GM23338 (cell line): Measurements from ENCODE around the gene WDR37. TPM values are rescaled to one million over a fixed set of nuclear protein-coding genes. Genes with fewer than 3 reads are reported as not detected.
A peak's percentile ranks its signal among the peaks of the same experiment; 100 is the strongest.

Source experiments
- ATAC-seq: fragments of 200-7000 bp; cut with Tn5 transposase; 3 replicates; pipeline ENCODE4 v1.9.1; 2020
- DNase-seq: peaks from one replicate; pipeline ENCODE4 v3.0.0-alpha.2; 2015; ENCODE audit warnings: low spot score
- H2AFZ ChIP-seq: fragments of 200-600 bp; sonication (generic); 2 replicates; pipeline ENCODE4 v1.8.0; 2016; ENCODE audit warnings: antibody characterized with exemption, mild to moderate bottlenecking, moderate library complexity
- H3F3A ChIP-seq: fragments of 200-600 bp; sonication (generic); replicated peaks from 2 replicates; pipeline ENCODE4 v1.8.0; 2017; ENCODE audit warnings: antibody characterized with exemption, mixed run types, low read depth
- H3K27ac ChIP-seq: fragments of 200-600 bp; sonication (generic); 2 replicates; pipeline ENCODE4 v1.6.1; 2016; ENCODE audit warnings: low read depth
- H3K27me3 ChIP-seq: fragments of 200-600 bp; sonication (generic); 2 replicates; pipeline ENCODE4 v1.8.0; 2016; ENCODE audit warnings: mild to moderate bottlenecking, mixed run types, moderate library complexity; ENCODE audit not compliant: insufficient read depth
- H3K36me3 ChIP-seq: fragments of 200-600 bp; sonication (generic); 2 replicates; pipeline ENCODE4 v1.8.0; 2016; ENCODE audit warnings: mild to moderate bottlenecking; ENCODE audit not compliant: insufficient read depth
- H3K4me1 ChIP-seq: fragments of 200-600 bp; sonication (generic); 2 replicates; pipeline ENCODE4 v1.8.0; 2016; ENCODE audit warnings: mild to moderate bottlenecking, moderate library complexity; ENCODE audit not compliant: insufficient read depth
- H3K4me2 ChIP-seq: fragments of 200-600 bp; sonication (generic); 2 replicates; pipeline ENCODE4 v1.7.1; 2017; ENCODE audit warnings: mixed run types
- H3K4me3 ChIP-seq: fragments of 200-600 bp; sonication (generic); 2 replicates; pipeline ENCODE4 v1.6.1; 2016; ENCODE audit warnings: mixed run types
- H3K79me2 ChIP-seq: fragments of 200-600 bp; sonication (generic); replicated peaks from 2 replicates; pipeline ENCODE4 v1.8.0; 2017; ENCODE audit warnings: mild to moderate bottlenecking; ENCODE audit not compliant: insufficient read depth
- H3K9me2 ChIP-seq: fragments of 200-600 bp; sonication (generic); 2 replicates; pipeline ENCODE4 v1.8.0; 2017; ENCODE audit not compliant: insufficient read depth
- H4K20me1 ChIP-seq: fragments of 200-600 bp; sonication (generic); replicated peaks from 2 replicates; pipeline ENCODE4 v1.8.0; 2017; ENCODE audit warnings: mild to moderate bottlenecking; ENCODE audit not compliant: insufficient read depth
- H3K27ac Mint-ChIP-seq: 2 replicates; pipeline ENCODE4 v1.8.0; 2020; ENCODE audit warnings: inconsistent platforms, mild to moderate bottlenecking, moderate library complexity, mixed read lengths
- H3K27me3 Mint-ChIP-seq: 3 replicates; pipeline ENCODE4 v1.8.0; 2022; ENCODE audit warnings: low read depth, mild to moderate bottlenecking, moderate library complexity, mixed read lengths, inconsistent platforms; ENCODE audit not compliant: insufficient read depth, poor library complexity
- H3K36me3 Mint-ChIP-seq: 3 replicates; pipeline ENCODE4 v1.8.0; 2021; ENCODE audit warnings: low read depth, mild to moderate bottlenecking, inconsistent platforms, moderate library complexity, mixed read lengths
- H3K4me1 Mint-ChIP-seq: 3 replicates; pipeline ENCODE4 v1.8.0; 2020; ENCODE audit warnings: mild to moderate bottlenecking, inconsistent platforms, mixed read lengths
- H3K4me3 Mint-ChIP-seq: 3 replicates; pipeline ENCODE4 v1.8.0; 2021; ENCODE audit warnings: moderate library complexity, mild to moderate bottlenecking, inconsistent platforms, mixed read lengths
- H3K9me3 Mint-ChIP-seq: 3 replicates; pipeline ENCODE4 v1.8.0; 2020; ENCODE audit warnings: moderate library complexity, mild to moderate bottlenecking, inconsistent platforms, mixed read lengths
- CREB1 ChIP-seq: fragments of 250-450 bp; sonication (Bioruptor Pico); IDR thresholded peaks from 2 replicates; pipeline ENCODE4 v1.5.0; 2020; ENCODE audit warnings: low read depth, mild to moderate bottlenecking, moderate library complexity
- ETS1 ChIP-seq: IDR thresholded peaks from 2 replicates; pipeline ENCODE4 v1.6.1; 2016; ENCODE audit warnings: antibody characterized with exemption
- EZH2 ChIP-seq: fragments of 200-600 bp; sonication (generic); IDR thresholded peaks from one replicate; pipeline ENCODE4 v1.8.0; 2017; ENCODE audit warnings: antibody characterized with exemption, mild to moderate bottlenecking, low read depth; ENCODE audit not compliant: unreplicated experiment
- JUNB ChIP-seq: IDR thresholded peaks from one replicate; pipeline ENCODE4 v1.6.1; 2016; ENCODE audit warnings: antibody characterized with exemption; ENCODE audit not compliant: unreplicated experiment
- NANOG ChIP-seq: IDR thresholded peaks from 2 replicates; pipeline ENCODE4 v1.6.1; 2016; ENCODE audit warnings: antibody characterized with exemption, borderline replicate concordance
- ZNF114 ChIP-seq: fragments of 250-450 bp; sonication (Bioruptor Pico); IDR thresholded peaks from 2 replicates; pipeline ENCODE4 v1.5.0; 2020; ENCODE audit warnings: mild to moderate bottlenecking, moderate library complexity
- ZNF462 ChIP-seq: fragments of 250-450 bp; sonication (Bioruptor Pico); IDR thresholded peaks from 2 replicates; pipeline ENCODE4 v1.5.0; 2020; ENCODE audit warnings: mild to moderate bottlenecking, moderate library complexity
- polyA plus RNA-seq: library from polyadenylated mRNA; unstranded; fragments of >200 nt; fragmentation: Nextera tagmentation; extraction: Ambion mirVana; gene quantifications from 2 replicates; pipeline ENCODE4 v1.2.1, GENCODE V29; 2016
- total RNA-seq: library from RNA; depleted of rRNA; stranded (reverse); fragments of >200 nt; shearing (Covaris generic); gene quantifications from 2 replicates; pipeline ENCODE4 v1.2.3, GENCODE V29; 2014

Gene WDR37
- total and polyA plus RNA-seq, 2 experiments from 2014 or later: 6.0 to 10.2 TPM

DNA sequence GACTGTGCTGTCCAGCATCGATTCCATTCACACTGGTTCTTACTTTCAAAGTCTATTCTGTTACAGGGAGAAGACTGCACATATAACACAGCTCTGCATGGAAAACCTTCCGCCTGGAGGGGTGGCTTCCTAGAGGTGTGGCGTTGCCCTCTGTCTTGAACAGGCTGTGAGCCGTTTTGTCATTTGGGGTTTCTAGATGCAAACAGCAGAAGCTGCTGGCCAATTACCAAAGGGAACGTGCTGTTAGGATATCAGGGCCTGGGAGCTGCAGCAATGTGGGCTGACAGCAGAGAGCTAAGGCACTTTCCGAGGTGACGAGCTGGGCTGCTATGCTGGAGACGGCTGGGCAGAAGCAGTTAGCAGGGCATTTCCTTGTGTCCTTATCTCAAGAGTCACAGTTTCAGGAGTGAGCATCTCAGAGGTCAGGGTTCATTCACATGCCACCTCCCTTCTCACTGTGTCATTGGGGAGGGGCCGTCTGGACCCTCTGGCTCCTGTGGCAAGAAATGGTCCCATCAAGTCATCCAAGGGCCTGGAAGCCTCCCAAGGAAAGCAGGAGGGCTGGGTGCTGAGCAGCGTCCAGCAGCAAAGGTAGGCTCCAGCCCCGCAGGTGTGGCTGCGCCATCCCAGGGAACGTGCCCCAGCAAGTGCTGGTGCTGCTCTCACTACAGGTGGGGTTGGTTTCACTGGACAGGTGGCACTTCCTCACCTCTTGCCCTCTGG is 106.5 kb downstream of the WDR37 start (continued):
- no peak for TF ChIP-seq ZNF462 (CRISPR knock-in tag)
- TF ChIP-seq ETS1: no peak
- no peak for TF ChIP-seq JUNB
- TF ChIP-seq CREB1 (CRISPR knock-in tag): no peak

DNA sequence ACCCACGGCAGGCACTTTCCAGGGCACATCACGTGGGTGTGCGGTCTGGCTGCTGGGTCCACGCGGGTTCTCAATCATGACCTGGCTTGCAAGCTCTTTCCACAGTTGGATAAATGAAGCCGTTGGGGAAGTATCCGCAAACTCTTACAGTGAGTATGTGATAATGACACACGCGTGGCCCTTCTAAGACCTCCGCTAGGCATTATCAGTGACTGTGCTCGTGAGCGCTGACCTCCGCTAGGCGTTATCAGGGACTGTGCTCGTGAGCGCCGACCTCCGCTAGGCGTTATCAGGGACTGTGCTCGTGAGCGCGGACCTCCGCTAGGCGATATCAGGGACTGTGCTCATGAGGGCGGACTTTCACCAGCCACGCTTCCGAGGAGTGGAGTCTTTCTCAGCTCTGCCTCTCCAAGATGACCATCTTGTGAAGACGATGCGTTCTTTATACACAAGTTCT is 107.0 kb downstream of the WDR37 start:
- DNase-seq (no peak), ATAC-seq (no peak; the same call in 2 of the 3 replicates)
- peaks cover 10% of the 10 kb centered on the region for H3K27me3 Mint-ChIP-seq
- no peaks in the 10 kb centered on the region; the same call in 2 of the 3 replicates for H3K4me1 Mint-ChIP-seq
- H3K4me3 Mint-ChIP-seq: no peak overlapping the region
- no peak overlapping the region for H3K27ac ChIP-seq
- H3K36me3 Mint-ChIP-seq: no peaks in the 10 kb centered on the region
- no peaks in the 10 kb centered on the region for H3K4me1 ChIP-seq
- no peak overlapping the region for H3K4me2 ChIP-seq
- H4K20me1 ChIP-seq: no peaks in the 10 kb centered on the region
- no peaks in the 10 kb centered on the region for H3K79me2 ChIP-seq
- no peaks in the 10 kb centered on the region; the same call in 1 of the 2 replicates for H3F3A ChIP-seq
- H3K27ac Mint-ChIP-seq: no peak overlapping the region
- peak overlapping the region; percentile 10; the same call in 1 of the 2 replicates for H2AFZ ChIP-seq
- H3K9me3 Mint-ChIP-seq: no peaks in the 10 kb centered on the region
- H3K36me3 ChIP-seq: no peaks in the 10 kb centered on the region
- no peaks in the 10 kb centered on the region for H3K27me3 ChIP-seq
- peaks cover 5% of the 10 kb centered on the region; the same call in 1 of the 2 replicates for H3K9me2 ChIP-seq
- H3K4me3 ChIP-seq: no peak overlapping the region
- no peak for TF ChIP-seq ZNF114 (CRISPR knock-in tag)
- TF ChIP-seq EZH2: no peak
- no peak for TF ChIP-seq JUNB
- no peak for TF ChIP-seq ETS1
- TF ChIP-seq NANOG: no peak
